Heart left ventricle (tissue), 16 donors: Measurements from ENCODE around the gene ERP29. TPM values are rescaled to one million over a fixed set of nuclear protein-coding genes. Genes with fewer than 3 reads are reported as not detected.
"Not testable (repeated sequence)": the region's sequence is repeated elsewhere in the genome, so short reads cannot be mapped to it uniquely, and the experiment has no call there.

ENCODE experiments used
- ATAC-seq, 4 donors: fragments of 200-7000 bp; cut with Tn5 transposase; one replicate each; pipeline ENCODE4 v1.9.1; 2020 to 2022; ENCODE audit warnings: moderate library complexity in 4 of 4, mild to moderate bottlenecking in 3 of 4, moderate number of reproducible peaks in 1 of 4
- DNase-seq, 5 donors: peaks; one replicate each; pipeline ENCODE4 v3.0.0-alpha.2; 2020
- H3K27ac ChIP-seq, 12 donors: fragments of 200-600 bp; sonication (generic) in 4 of 12; one replicate each; pipeline versions ENCODE4 v1.5.0 to v1.8.0; 2016 to 2022; ENCODE audit warnings: mild to moderate bottlenecking in 2 of 12
- H3K27me3 ChIP-seq, 9 donors: fragments of 200-600 bp; sonication (generic) in 2 of 9; one replicate each; pipeline versions ENCODE4 v1.5.1 to v1.8.0; 2016 to 2022; ENCODE audit warnings: mild to moderate bottlenecking in 3 of 9
- H3K36me3 ChIP-seq, 9 donors: fragments of 200-600 bp; sonication (generic) in 2 of 9; one replicate each; pipeline versions ENCODE4 v1.5.0 to v1.8.0; 2018 to 2022; ENCODE audit warnings: mild to moderate bottlenecking in 2 of 9
- H3K4me1 ChIP-seq, 12 donors: fragments of 200-600 bp; sonication (generic) in 4 of 12; one replicate each; pipeline versions ENCODE4 v1.5.0 to v1.8.0; 2016 to 2022; ENCODE audit warnings: mild to moderate bottlenecking in 3 of 12
- H3K4me3 ChIP-seq, 12 donors: fragments of 200-600 bp; sonication (generic) in 4 of 12; one replicate each; pipeline versions ENCODE4 v1.5.0 to v1.8.0; 2017 to 2022; ENCODE audit warnings: mild to moderate bottlenecking in 9 of 12, moderate library complexity in 4 of 12
- H3K9me3 ChIP-seq, 12 donors: fragments of 200-600 bp; sonication (generic) in 4 of 12; one replicate each; pipeline versions ENCODE4 v1.5.0 to v1.8.0; 2016 to 2022; ENCODE audit warnings: mild to moderate bottlenecking in 1 of 12
- CTCF ChIP-seq, 12 donors: fragments of 200-600 bp; sonication (generic) in 4 of 12; IDR thresholded peaks; one replicate each; pipeline versions ENCODE4 v1.5.0 to v1.8.0; 2018 to 2022; ENCODE audit warnings: antibody characterized with exemption in 12 of 12, mild to moderate bottlenecking in 5 of 12
- POLR2A ChIP-seq, 2 donors: fragments of 450-650 bp; IDR thresholded peaks; one replicate each; pipeline ENCODE4 v1.6.1; 2017; ENCODE audit warnings: antibody characterized with exemption in 2 of 2, mild to moderate bottlenecking in 2 of 2, moderate library complexity in 2 of 2
- WGBS, 4 donors: extraction: QIAGEN DNeasy Blood & Tissue Kit in 2 of 4; methylation state at CpG; one replicate each; pipeline versions ENCODE4 v1.1.5 to v1.1.7; 2013 to 2018; 5-methylcytosine and 5-hydroxymethylcytosine counted together
- intact Hi-C, 10 donors: fragments of 100-400 bp; cut with DNase I; formaldehyde crosslinking; loops; one replicate each; pipeline versions ENCODE4 v1.11.1 to v1.14.2; 2022
- polyA plus RNA-seq, 2 donors: library from polyadenylated mRNA; stranded (reverse); fragments of 200-250 nt; gene quantifications; one replicate each; pipeline ENCODE4 v1.2.3, GENCODE V29; 2013
- total RNA-seq, 9 donors: library from RNA; depleted of rRNA in 2 of 9; stranded (reverse); fragments of >200 nt in 2 of 9; fragmentation: NEBNext Ultra II Directional in 3 of 9; extraction: Animal tissue kit (Norgen Biotek cat#: 25700) in 3 of 9; gene quantifications; one replicate each; pipeline versions ENCODE4 v1.1.0 to v1.2.4, GENCODE V29; 2016 to 2023
- donor health status: ischemic (EF 13 %, LVEDD 7.1; RV severe dilation, severe dysfunction).
- donor health status: healthy with polysubstance abuse.
- donor health status: DM: no; HTN: yes; CAD: no.
- donor health status: DM: no; HTN: no; CAD: no.
- donor health status: ischemic (EF 25% LVEDD 6.9; RV normal size, moderate dysfunction).
- donor health status: ischemic (EF 25% LVEDD 5.7; RV mildly dilated, moderate dysfunction).
- donor health status: healthy.
- donor health status: DM: yes; HTN: yes; CAD: no.
- donor health status: ischemic (EF 35%, LVEDD 5.7; RV mildly dilated, moderate dysfunction).
- donor health status: nonischemic (EF 11% LVEDD 7.7; RV severe dilation, severe dysfunction).
- donor health status: DM: yes; HTN: yes; CAD: no.
- donor health status: PGD.
- donor health status: ischemic (EF 29% LVEDD 5.4; RV normal size, mild dysfunction).
- donor health status: nonischemic (EF 23%, LVEDD 6.1; RV moderate dilation, normal function).

ERP29 gene
- total and polyA plus RNA-seq, 11 donors, result 22.5 to 92.5 (median 55.9) TPM

GRCh38 chr12:112031472-112031871, 18.2 kb downstream of the ERP29 start:
- Histone ChIP-seq H3K4me3 (no peak overlapping the region), H3K36me3 (peaks cover 0 to 98% (median 92%) of the 10 kb centered on the region in 9 donors), H3K9me3 (no peaks in the 10 kb centered on the region), H3K4me1 (peaks cover 0 to under 1% (median 0%) of the 10 kb centered on the region in 12 donors), H3K27ac (no peak overlapping the region), H3K27me3 (no peaks in the 10 kb centered on the region)
- WGBS, 4 donors, result 71 to 76% (median 73%) methylated on average over 2 of the region's 2 CpGs
- ATAC-seq (no peak), DNase-seq (no peak)
- intact Hi-C loops, result no loop called here
- TF ChIP-seq CTCF (IDR thresholded peaks at IDR 0.05) (no peak), POLR2A (IDR thresholded peaks at IDR 0.05) (no peak)

- intact Hi-C loops, result no loop called here
- H3K27me3 ChIP-seq, result no peaks in the 10 kb centered on the region
- H3K4me3 ChIP-seq, result no peak overlapping the region
- DNase-seq, result no peak
- peaks cover 0 to 100% (median 98%) of the 10 kb centered on the region in 9 donors for H3K36me3 ChIP-seq
- WGBS, 4 donors, result 83 to 90% (median 88%) methylated on average over 5 of the region's 5 CpGs
- no peaks in the 10 kb centered on the region for H3K9me3 ChIP-seq
- ATAC-seq, result no peak
- TF ChIP-seq POLR2A (IDR thresholded peaks at IDR 0.05), result no peak
- TF ChIP-seq CTCF (IDR thresholded peaks at IDR 0.05), result no peak
- no peaks in the 10 kb centered on the region for H3K4me1 ChIP-seq
- H3K27ac ChIP-seq, result no peak overlapping the region
These were observed 19.1 kb downstream of the ERP29 start for GRCh38 chr12:112032292-112032691.

GRCh38 chr12:112035219-112035785, 22.1 kb downstream of the ERP29 start:
- ATAC-seq (no peak), DNase-seq (no peak)
- H3K27me3 ChIP-seq, result no peaks in the 10 kb centered on the region
- TF ChIP-seq POLR2A (IDR thresholded peaks at IDR 0.05), result no peak
- TF ChIP-seq CTCF (IDR thresholded peaks at IDR 0.05), result no peak
- H3K4me3 ChIP-seq, result no peak overlapping the region
- H3K9me3 ChIP-seq, result no peaks in the 10 kb centered on the region
- peaks cover 0 to 100% (median 99%) of the 10 kb centered on the region in 9 donors for H3K36me3 ChIP-seq
- no peak overlapping the region for H3K27ac ChIP-seq
- intact Hi-C loops, result loop anchor here in 1 of 10 donors (5.0 kb wide), 1 partner anchor 37 kb away; no protein-coding TSS in a partner anchor
- WGBS, 4 donors, result 87 to 90% (median 88%) methylated on average over 4 of the region's 4 CpGs
- no peaks in the 10 kb centered on the region for H3K4me1 ChIP-seq

GRCh38 chr12:112036614-112037013, 23.4 kb downstream of the ERP29 start:
- not testable (repeated sequence) for ATAC-seq, DNase-seq, H3K4me3 ChIP-seq, H3K9me3 ChIP-seq, H3K27ac ChIP-seq, H3K4me1 ChIP-seq, H3K27me3 ChIP-seq
- peaks cover 0 to 100% (median 99%) of the 10 kb centered on the region in 9 donors for H3K36me3 ChIP-seq
- 94 to 97% (median 96%) methylated on average over 12 of the region's 12 CpGs for WGBS, 4 donors
- intact Hi-C loops, result loop anchor here in 1 of 10 donors (5.0 kb wide), 1 partner anchor 36 kb away; no protein-coding TSS in a partner anchor
